ENCODE measurements around the gene IGFALS. TPM values are rescaled to one million over a fixed set of nuclear protein-coding genes. Genes with fewer than 3 reads are reported as not detected.

IGFALS gene
- total and polyA plus RNA-seq, 2 experiments from 2014 or later = 1.3 to 2.1 TPM

DNA sequence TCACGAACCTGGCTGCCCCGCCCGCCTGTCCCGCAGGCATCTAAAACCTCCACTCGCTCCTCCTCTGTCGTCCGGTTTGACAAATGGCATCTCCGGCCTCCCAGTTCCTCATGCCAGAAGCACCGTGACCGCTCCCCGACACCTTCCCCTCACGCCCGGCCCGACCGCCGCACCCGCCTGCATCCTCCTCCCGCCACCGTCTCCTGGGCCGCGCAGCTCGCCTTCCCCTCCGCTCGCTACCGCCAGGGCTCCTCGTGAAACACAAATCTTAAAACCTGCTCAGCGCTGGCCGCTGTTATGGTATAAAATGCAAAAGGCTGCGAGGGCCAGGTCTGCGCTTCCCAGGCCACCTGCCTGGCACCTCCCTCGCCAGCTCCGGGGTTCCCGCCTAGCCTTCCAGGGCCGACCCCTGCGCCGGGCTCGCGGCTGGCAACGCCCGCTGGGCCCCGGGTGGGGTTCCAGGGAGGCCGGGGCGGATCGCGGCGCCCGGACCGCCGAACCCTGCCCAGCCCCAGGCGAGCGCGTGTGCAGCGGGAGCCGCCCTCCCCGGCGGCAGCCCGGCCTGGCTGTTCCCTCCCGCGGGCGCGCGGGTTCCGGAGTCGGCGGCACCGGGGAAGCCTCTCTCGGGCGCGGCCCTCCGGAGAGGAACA is 11.6 kb downstream of the IGFALS start:
- Histone ChIP-seq H3K4me3 (peak overlapping the region; percentile 79), H3K4me1 (ENCODE audit: low read depth) (no peaks in the 10 kb centered on the region), H3K9me3 (ENCODE audit: low read depth) (no peaks in the 10 kb centered on the region), H3K27ac (peak overlapping the region; percentile 83), H3K36me3 (no peaks in the 10 kb centered on the region), H3K27me3 (no peaks in the 10 kb centered on the region)
- TF ChIP-seq, protein P1, sequence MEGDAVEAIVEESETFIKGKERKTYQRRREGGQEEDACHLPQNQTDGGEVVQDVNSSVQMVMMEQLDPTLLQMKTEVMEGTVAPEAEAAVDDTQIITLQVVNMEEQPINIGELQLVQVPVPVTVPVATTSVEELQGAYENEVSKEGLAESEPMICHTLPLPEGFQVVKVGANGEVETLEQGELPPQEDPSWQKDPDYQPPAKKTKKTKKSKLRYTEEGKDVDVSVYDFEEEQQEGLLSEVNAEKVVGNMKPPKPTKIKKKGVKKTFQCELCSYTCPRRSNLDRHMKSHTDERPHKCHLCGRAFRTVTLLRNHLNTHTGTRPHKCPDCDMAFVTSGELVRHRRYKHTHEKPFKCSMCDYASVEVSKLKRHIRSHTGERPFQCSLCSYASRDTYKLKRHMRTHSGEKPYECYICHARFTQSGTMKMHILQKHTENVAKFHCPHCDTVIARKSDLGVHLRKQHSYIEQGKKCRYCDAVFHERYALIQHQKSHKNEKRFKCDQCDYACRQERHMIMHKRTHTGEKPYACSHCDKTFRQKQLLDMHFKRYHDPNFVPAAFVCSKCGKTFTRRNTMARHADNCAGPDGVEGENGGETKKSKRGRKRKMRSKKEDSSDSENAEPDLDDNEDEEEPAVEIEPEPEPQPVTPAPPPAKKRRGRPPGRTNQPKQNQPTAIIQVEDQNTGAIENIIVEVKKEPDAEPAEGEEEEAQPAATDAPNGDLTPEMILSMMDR (IDR thresholded peaks at IDR 0.05; ENCODE audit: low read depth, low read length) = peak; percentile 4
- peak; percentile 29 to 37 for DNase-seq (ENCODE audit: low read depth in 1 of 2, low spot score in 1 of 2)

DNA sequence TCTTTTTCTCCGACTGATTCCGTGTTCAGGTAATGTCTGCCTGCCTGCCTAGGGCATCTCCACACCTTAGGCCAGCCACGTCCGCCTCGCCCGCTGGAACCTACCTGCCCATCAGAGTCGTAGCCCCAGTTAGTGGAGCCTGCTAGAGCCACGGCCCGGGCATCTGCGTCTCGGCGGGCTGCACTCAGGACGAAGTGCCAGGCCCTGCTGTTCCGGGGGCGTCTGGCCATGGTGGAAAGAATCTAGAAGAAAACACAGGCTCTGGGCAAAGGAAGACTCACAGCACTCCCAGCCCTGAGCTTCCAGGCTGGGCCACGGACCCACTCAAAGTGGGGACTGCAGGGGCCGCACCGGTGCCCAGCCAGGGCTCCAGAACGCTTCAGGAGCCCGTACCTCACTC is 12.3 kb downstream of the IGFALS start:
- no peaks in the 10 kb centered on the region for H3K4me1 ChIP-seq (ENCODE audit: low read depth)
- DNase-seq (ENCODE audit: low read depth in 1 of 2, low spot score in 1 of 2) = no peak
- no peaks in the 10 kb centered on the region for H3K27me3 ChIP-seq
- H3K4me3 ChIP-seq = peak overlapping the region; percentile 79
- H3K9me3 ChIP-seq (ENCODE audit: low read depth) = no peaks in the 10 kb centered on the region
- TF ChIP-seq, protein P1 (IDR thresholded peaks at IDR 0.05; ENCODE audit: low read depth, low read length) = no peak
- H3K27ac ChIP-seq = peak overlapping the region; percentile 83
- H3K36me3 ChIP-seq = no peaks in the 10 kb centered on the region

DNA sequence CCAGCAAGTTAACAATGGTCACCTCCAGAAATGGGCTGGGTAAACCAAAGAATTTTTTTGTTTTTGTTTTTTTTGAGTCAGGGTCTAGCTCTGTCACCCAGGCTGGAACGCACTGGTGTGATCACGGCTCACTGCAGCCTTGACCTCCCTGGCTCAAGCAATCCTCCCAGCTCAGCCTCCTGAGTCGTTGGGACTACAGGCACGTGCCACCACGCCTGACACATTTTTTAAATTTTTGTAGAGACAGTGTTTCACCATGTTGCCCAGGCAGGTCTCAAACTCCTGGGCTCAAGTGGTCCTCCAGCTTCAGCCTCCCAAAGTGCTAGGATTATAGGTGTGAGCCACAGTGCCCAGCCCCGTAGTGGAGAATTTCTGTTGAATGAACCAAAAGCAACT is 12.8 kb downstream of the IGFALS start:
- Histone ChIP-seq H3K4me1 (ENCODE audit: low read depth) (no peaks in the 10 kb centered on the region), H3K27ac (no peak overlapping the region), H3K27me3 (no peaks in the 10 kb centered on the region), H3K4me3 (no peak overlapping the region), H3K36me3 (no peaks in the 10 kb centered on the region), H3K9me3 (ENCODE audit: low read depth) (no peaks in the 10 kb centered on the region)
- no peak for DNase-seq (ENCODE audit: low read depth in 1 of 2, low spot score in 1 of 2)
- TF ChIP-seq, protein P1 (IDR thresholded peaks at IDR 0.05; ENCODE audit: low read depth, low read length) = no peak

DNA sequence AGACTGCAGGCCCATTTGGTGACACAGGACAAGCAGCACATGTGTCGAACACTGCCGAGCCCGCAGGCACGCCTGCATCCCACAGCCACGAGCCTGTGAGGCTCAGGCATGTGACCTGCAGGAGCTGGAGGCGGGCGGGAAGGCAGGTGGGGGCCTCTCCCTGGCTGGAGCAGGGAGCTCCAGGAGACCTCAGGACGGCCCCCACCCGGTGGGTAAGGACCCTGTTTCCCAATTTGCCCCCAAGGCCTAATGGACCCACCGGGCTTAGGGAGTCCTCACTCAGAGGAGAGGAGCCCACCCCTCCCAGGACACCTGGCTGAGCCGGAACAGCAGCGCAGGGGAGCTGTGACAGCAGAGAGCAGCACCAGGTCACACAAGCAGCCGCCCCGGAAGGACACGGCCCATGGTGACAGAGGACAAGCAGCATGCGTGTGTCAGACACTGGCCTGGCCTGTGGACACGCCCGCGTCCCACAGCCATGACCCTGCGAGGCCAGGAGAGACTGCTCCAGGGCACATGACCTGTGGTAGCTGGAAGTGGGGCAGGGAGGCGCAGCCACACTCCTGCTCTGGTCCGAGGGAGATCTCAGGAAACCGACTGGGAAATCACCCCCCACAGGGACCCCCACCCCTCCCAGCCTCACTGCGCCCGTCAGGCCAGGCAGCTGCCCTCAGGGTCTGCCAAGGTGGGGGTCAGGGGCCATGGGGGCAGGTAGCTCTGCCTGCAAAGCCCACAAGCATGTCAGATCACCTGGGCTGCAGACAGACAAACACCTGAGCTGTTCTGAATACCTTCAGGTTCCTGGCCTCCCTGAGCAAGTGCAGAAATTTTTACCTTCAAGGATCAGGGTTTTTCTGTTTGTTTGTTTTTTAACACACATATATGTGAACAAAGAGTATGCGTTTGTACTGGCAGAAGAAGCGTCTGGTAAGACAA is 13.5 kb downstream of the IGFALS start:
- TF ChIP-seq, protein P1 (IDR thresholded peaks at IDR 0.05; ENCODE audit: low read depth, low read length) = no peak
- no peak overlapping the region for H3K4me3 ChIP-seq
- no peaks in the 10 kb centered on the region for H3K4me1 ChIP-seq (ENCODE audit: low read depth)
- H3K9me3 ChIP-seq (ENCODE audit: low read depth) = no peaks in the 10 kb centered on the region
- DNase-seq (ENCODE audit: low read depth in 1 of 2, low spot score in 1 of 2) = no peak
- H3K27ac ChIP-seq = no peak overlapping the region
- H3K27me3 ChIP-seq = no peaks in the 10 kb centered on the region
- no peaks in the 10 kb centered on the region for H3K36me3 ChIP-seq

DNA sequence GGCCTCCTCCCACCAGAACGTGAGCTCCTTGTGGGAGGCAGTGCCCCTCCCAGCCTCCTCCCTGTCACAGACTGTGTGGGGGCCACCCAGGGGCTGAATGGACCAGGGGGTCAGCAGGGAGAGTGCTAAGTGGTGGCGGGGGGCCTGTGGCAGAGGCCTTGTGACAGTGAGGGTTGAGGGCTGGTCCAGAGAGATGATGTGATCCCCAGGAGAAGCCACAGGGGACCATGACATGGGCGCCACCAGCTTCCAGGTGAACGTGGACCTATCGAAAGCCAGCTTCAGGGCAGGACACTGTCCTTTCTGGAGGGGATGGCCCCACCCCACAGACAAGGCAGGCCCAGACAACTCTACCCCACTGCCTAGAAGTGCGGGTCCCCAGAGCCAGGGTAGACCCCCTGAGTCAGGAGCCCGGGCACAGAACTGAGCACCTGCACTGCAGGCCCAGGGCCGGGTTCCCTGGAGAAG is 14.2 kb downstream of the IGFALS start:
- H3K36me3 ChIP-seq = no peaks in the 10 kb centered on the region
- peaks cover 3% of the 10 kb centered on the region for H3K4me1 ChIP-seq (ENCODE audit: low read depth)
- no peaks in the 10 kb centered on the region for H3K27me3 ChIP-seq
- no peaks in the 10 kb centered on the region for H3K9me3 ChIP-seq (ENCODE audit: low read depth)
- H3K4me3 ChIP-seq = no peak overlapping the region
- TF ChIP-seq, protein P1 (IDR thresholded peaks at IDR 0.05; ENCODE audit: low read depth, low read length) = no peak
- no peak overlapping the region for H3K27ac ChIP-seq
- DNase-seq (ENCODE audit: low read depth in 1 of 2, low spot score in 1 of 2) = no peak
